G401 (cell line): ENCODE measurements around the gene GLOD4. TPM values are rescaled to one million over a fixed set of nuclear protein-coding genes. Genes with fewer than 3 reads are reported as not detected.
"Not testable (repeated sequence)": the region's sequence is repeated elsewhere in the genome, so short reads cannot be mapped to it uniquely, and the experiment has no call there.

ENCODE experiments used
- DNase-seq: peaks from one replicate; pipeline ENCODE4 v3.0.0-alpha.2; 2015; ENCODE audit warnings: low spot score
- in situ Hi-C: cut with HindIII; loops from 2 replicates; pipeline ENCODE4 v1.10.0; 2016; ENCODE audit warnings: low sequenced_read_pairs, mixed read lengths
- total RNA-seq: library from RNA; depleted of rRNA; stranded (reverse); fragments of >200 nt; shearing (Covaris generic); gene quantifications from 2 replicates; pipeline ENCODE4 v1.2.3, GENCODE V29; 2014

GLOD4 gene
- total RNA-seq, 1 experiment from 2014 or later: 182 TPM

- in situ Hi-C loops: loop anchor here (25.0 kb wide), 1 partner anchor 237 kb away; the partner anchor contains the start of genes NXN and TIMM22
- no peak for DNase-seq
These were observed 31.5 kb downstream of the GLOD4 start for GRCh38 chr17:750431-751037.

- DNase-seq, in situ Hi-C loops: not testable (repeated sequence)
These were observed 32.7 kb downstream of the GLOD4 start for GRCh38 chr17:749359-749758.

GRCh38 chr17:748604-749003 lies 33.5 kb downstream of the GLOD4 start:
- in situ Hi-C loops, DNase-seq: not testable (repeated sequence)

- in situ Hi-C loops: no loop called here
- peak; percentile 65 for DNase-seq
These were observed 35.1 kb downstream of the GLOD4 start for GRCh38 chr17:746783-747629.

GRCh38 chr17:746181-746580 lies 35.9 kb downstream of the GLOD4 start:
- in situ Hi-C loops: no loop called here
- DNase-seq: no peak

GRCh38 chr17:745406-745805 lies 36.7 kb downstream of the GLOD4 start:
- in situ Hi-C loops: no loop called here
- no peak for DNase-seq

GRCh38 chr17:744937-745336 lies 37.1 kb downstream of the GLOD4 start:
- no peak for DNase-seq
- in situ Hi-C loops: no loop called here

- no peak for DNase-seq
- in situ Hi-C loops: no loop called here
These were observed 38.9 kb downstream of the GLOD4 start for GRCh38 chr17:743139-743538.

GRCh38 chr17:742147-742793 lies 39.8 kb downstream of the GLOD4 start:
- in situ Hi-C loops: no loop called here

GRCh38 chr17:740240-741017 lies 41.7 kb downstream of the GLOD4 start:
- in situ Hi-C loops: no loop called here
- no peak for DNase-seq

More at GRCh38 chr17:742147-742793, 39.8 kb downstream of the GLOD4 start:
- DNase-seq: no peak

GRCh38 chr17:737561-738113 lies 44.4 kb downstream of the GLOD4 start:
- in situ Hi-C loops: no loop called here
- no peak for DNase-seq

GRCh38 chr17:733743-734142 lies 48.3 kb downstream of the GLOD4 start:
- DNase-seq: peak; percentile 60
- in situ Hi-C loops: no loop called here

GRCh38 chr17:732902-733720 lies 49.0 kb downstream of the GLOD4 start:
- in situ Hi-C loops: no loop called here
- peak; percentile 67 for DNase-seq

- peak; percentile 51 for DNase-seq
- in situ Hi-C loops: no loop called here
These were observed 49.8 kb downstream of the GLOD4 start, which contains the start of gene TLCD3A for GRCh38 chr17:732067-732901. TLCD3A (plus strand) TSS chr17:732596; CDS start chr17:732648, 52 bp downstream.

- peak; percentile 47 for DNase-seq
- in situ Hi-C loops: no loop called here
These were observed 50.4 kb downstream of the GLOD4 start for GRCh38 chr17:731644-732066.

GRCh38 chr17:728911-729310 lies 53.2 kb downstream of the GLOD4 start:
- in situ Hi-C loops: no loop called here
- no peak for DNase-seq

- no peak for DNase-seq
- in situ Hi-C loops: no loop called here
These were observed 55.7 kb downstream of the GLOD4 start for GRCh38 chr17:726271-726919.
